DND-41 (cell line): ENCODE results near the gene GRID2IP.

ENCODE experiments used
- ATAC-seq: fragments of 200-7000 bp; cut with Tn5 transposase; 3 replicates; pipeline ENCODE4 v1.9.1; 2021; ENCODE audit warnings: low read depth; ENCODE audit not compliant: insufficient read depth
- DNase-seq: peaks from one replicate; pipeline ENCODE4 v3.0.0-alpha.2; 2020
- H2AFZ ChIP-seq: 2 replicates; pipeline ENCODE4 v1.6.0; 2012; ENCODE audit warnings: low read depth, low read length
- H3K27ac ChIP-seq: 2 replicates; pipeline ENCODE4 v1.5.1; 2012; ENCODE audit warnings: low read length, inconsistent platforms
- H3K27me3 ChIP-seq: fragments of 200-600 bp; sonication (generic); 2 replicates; pipeline ENCODE4 v1.6.0; 2012; ENCODE audit warnings: low read length, mild to moderate bottlenecking, inconsistent platforms; ENCODE audit not compliant: insufficient read depth, poor library complexity
- H3K36me3 ChIP-seq: 2 replicates; pipeline ENCODE4 v1.5.1; 2012; ENCODE audit warnings: low read length, inconsistent platforms; ENCODE audit not compliant: insufficient read depth
- H3K4me1 ChIP-seq: 2 replicates; pipeline ENCODE4 v1.5.1; 2012; ENCODE audit warnings: mild to moderate bottlenecking, low read length; ENCODE audit not compliant: insufficient read depth
- H3K4me2 ChIP-seq: 2 replicates; pipeline ENCODE4 v1.6.0; 2012; ENCODE audit warnings: mild to moderate bottlenecking, moderate library complexity, low read length, inconsistent platforms; ENCODE audit not compliant: insufficient read depth
- H3K4me3 ChIP-seq, 2 experiments: fragments of 200-600 bp in 1 of 2; shearing (Covaris generic) in 1 of 2; 2 replicates each; pipeline ENCODE4 v1.5.1; 2012 to 2016; ENCODE audit warnings: inconsistent platforms in 2 of 2, low read length in 2 of 2, mild to moderate bottlenecking in 2 of 2, low read depth in 1 of 2, moderate library complexity in 1 of 2
- H3K79me2 ChIP-seq: 2 replicates; pipeline ENCODE4 v1.6.0; 2012; ENCODE audit warnings: low read length, inconsistent platforms; ENCODE audit not compliant: insufficient read depth
- H3K9ac ChIP-seq: 2 replicates; pipeline ENCODE4 v1.6.0; 2012; ENCODE audit warnings: low read depth, mild to moderate bottlenecking, inconsistent platforms, low read length, moderate library complexity
- H3K9me3 ChIP-seq: 2 replicates; pipeline ENCODE4 v1.5.1; 2012; ENCODE audit warnings: low read length, moderate library complexity, mild to moderate bottlenecking, inconsistent platforms; ENCODE audit not compliant: insufficient read depth, severe bottlenecking
- H4K20me1 ChIP-seq: 2 replicates; pipeline ENCODE4 v1.6.0; 2012; ENCODE audit warnings: low read length; ENCODE audit not compliant: insufficient read depth
- CTCF ChIP-seq: IDR thresholded peaks from 2 replicates; pipeline ENCODE4 v1.5.1; 2012; ENCODE audit warnings: borderline replicate concordance, low read length, moderate library complexity, mild to moderate bottlenecking; ENCODE audit not compliant: poor library complexity, severe bottlenecking; ENCODE audit errors: extremely low read depth
- EZH2 ChIP-seq: IDR thresholded peaks from 3 replicates; pipeline ENCODE4 v1.6.1; 2012; ENCODE audit warnings: borderline replicate concordance, low read depth, mild to moderate bottlenecking, moderate library complexity, low read length, inconsistent platforms; ENCODE audit not compliant: severe bottlenecking

Gene GRID2IP

DNA sequence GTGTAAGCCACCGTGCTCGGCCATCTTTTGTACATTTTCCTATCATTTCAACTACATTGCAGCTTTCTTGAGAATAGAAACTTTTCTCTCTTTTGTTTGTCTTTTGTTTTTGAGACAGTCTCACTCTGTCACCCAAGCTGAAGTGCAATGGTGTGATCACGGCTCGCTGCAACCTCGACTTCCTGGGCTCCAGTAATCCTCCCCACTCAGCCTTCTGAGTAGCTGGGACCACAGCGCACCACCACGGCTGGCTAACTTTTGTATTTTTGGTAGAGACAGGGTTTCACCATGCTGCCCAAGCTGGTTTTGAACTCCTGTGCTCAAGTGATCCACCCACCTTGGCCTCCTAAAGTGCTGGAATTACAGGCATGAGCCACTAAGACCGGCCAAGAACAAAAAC is 72.2 kb downstream of the GRID2IP start:
- Histone ChIP-seq H3K79me2 (peaks cover 100% of the 10 kb centered on the region), H3K4me2 (no peak overlapping the region), H3K4me1 (peaks cover 38% of the 10 kb centered on the region), H4K20me1 (peaks cover 75% of the 10 kb centered on the region), H2AFZ (no peak overlapping the region), H3K9me3 (no peaks in the 10 kb centered on the region), H3K27ac (no peak overlapping the region), H3K36me3 (peaks cover 53% of the 10 kb centered on the region), H3K4me3 (no peak overlapping the region), H3K27me3 (no peaks in the 10 kb centered on the region), H3K9ac (no peak overlapping the region)
- ATAC-seq (no peak), DNase-seq (peak; percentile 25)
- TF ChIP-seq CTCF = no peak
- TF ChIP-seq EZH2 = no peak

DNA sequence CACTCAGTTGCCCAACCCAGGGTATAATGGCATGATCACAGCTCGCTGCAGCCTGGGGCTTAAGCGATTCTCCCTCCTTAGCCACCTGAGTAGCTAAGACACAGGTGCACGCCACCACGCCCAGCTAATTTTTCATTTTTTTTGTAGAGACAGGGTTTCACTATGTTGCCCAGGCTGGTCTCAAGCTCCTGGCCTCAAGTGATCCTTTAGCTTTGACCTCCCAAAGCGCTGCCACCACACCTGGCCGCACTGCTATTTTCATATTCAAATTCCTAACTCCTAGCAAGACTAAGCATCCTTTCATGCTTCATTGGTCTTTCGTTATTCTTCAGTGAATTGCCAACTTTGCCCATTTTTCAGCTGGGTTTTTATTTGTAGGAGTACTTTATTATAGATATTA is 73.1 kb downstream of the GRID2IP start:
- Histone ChIP-seq H3K4me1 (peaks cover 38% of the 10 kb centered on the region), H3K4me2 (no peak overlapping the region)
- ATAC-seq = no peak

DNA sequence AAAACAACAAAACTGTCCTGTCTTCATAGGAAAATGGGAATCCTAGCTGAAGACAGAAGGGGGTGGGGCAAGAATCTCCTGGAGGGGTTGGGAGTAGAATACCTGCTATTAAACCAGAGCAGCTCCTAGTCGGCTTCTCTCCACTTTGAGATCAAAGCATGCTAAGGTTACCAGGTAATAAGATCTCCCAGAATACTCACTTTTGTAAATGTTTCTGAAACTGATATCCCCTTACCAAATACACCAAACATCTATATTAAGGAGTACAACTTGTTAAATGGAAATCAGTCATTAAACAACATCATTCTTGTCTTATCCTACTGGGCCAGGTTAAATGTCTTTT is 74.0 kb downstream of the GRID2IP start:
- Histone ChIP-seq H3K27me3 (no peaks in the 10 kb centered on the region), H3K4me3 (no peak overlapping the region), H3K9me3 (no peaks in the 10 kb centered on the region), H3K36me3 (peaks cover 67% of the 10 kb centered on the region), H3K4me2 (no peak overlapping the region), H3K79me2 (peaks cover 99% of the 10 kb centered on the region), H3K4me1 (peaks cover 30% of the 10 kb centered on the region), H2AFZ (no peak overlapping the region), H3K9ac (no peak overlapping the region), H4K20me1 (peaks cover 70% of the 10 kb centered on the region), H3K27ac (no peak overlapping the region)
- no peak for ATAC-seq
- TF ChIP-seq CTCF = no peak
- no peak for DNase-seq

More for the DNA sequence above, 73.1 kb downstream of the GRID2IP start:
- Histone ChIP-seq H4K20me1 (peaks cover 76% of the 10 kb centered on the region), H3K79me2 (peaks cover 100% of the 10 kb centered on the region), H3K27ac (no peak overlapping the region), H3K9me3 (no peaks in the 10 kb centered on the region), H3K4me3 (no peak overlapping the region), H3K9ac (no peak overlapping the region), H3K36me3 (peaks cover 62% of the 10 kb centered on the region), H2AFZ (no peak overlapping the region), H3K27me3 (no peaks in the 10 kb centered on the region)
- DNase-seq = no peak
- TF ChIP-seq CTCF (no peak), EZH2 (no peak)

DNA sequence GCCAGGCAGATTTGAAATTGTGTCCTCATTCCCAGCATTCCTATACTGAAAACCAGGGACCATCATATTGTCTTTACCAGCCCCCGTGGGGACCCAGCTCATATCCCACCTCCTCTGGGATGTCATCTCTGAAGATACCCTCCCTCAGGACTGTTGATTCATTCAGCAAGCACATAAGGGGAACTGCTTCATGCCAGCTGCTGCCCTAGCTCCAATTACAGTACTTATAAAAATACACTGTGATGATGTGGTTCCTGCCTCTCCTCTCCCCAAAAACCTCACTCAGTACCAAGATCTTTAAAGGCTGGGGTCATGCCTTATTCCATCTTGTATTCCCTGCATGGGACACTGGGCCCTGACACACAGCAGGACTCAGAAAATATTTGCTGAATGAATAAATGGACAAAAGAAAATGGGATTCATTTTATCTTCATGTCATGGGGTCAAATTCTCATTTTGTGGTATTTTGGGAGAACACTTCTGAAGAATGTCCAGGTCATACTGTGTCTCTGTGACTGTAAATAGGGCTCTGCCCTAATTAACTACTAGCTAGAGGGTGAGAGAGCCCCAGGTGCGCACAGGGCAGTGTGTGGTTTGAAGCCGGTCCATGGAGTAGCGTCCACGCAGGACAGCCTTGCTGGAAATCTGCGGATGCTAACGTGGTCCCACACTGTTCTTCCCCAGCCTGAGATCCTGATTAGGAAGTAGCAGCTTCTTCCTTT is 74.5 kb downstream of the GRID2IP start:
- Histone ChIP-seq H4K20me1 (peaks cover 68% of the 10 kb centered on the region), H3K4me2 (no peak overlapping the region), H3K4me3 (no peak overlapping the region), H3K36me3 (peaks cover 69% of the 10 kb centered on the region), H3K27ac (no peak overlapping the region), H3K27me3 (no peaks in the 10 kb centered on the region), H2AFZ (no peak overlapping the region), H3K79me2 (peaks cover 98% of the 10 kb centered on the region), H3K9ac (no peak overlapping the region), H3K4me1 (peaks cover 27% of the 10 kb centered on the region), H3K9me3 (no peaks in the 10 kb centered on the region)
- no peak for DNase-seq
- ATAC-seq = no peak
- TF ChIP-seq CTCF = no peak
- TF ChIP-seq EZH2 = no peak
